Ovary (tissue), 3 donors: ENCODE results near the gene DACH1.

Experiments used
- POLR2A ChIP-seq: fragments of 450-650 bp; IDR thresholded peaks from one replicate; pipeline ENCODE4 v1.6.1; 2017; ENCODE audit warnings: antibody characterized with exemption, mild to moderate bottlenecking, moderate library complexity
- TF ChIP-seq, protein P1 (sequence below), 3 donors: fragments of 450-650 bp in 2 of 3; fragments of 200-600 bp in 1 of 3; IDR thresholded peaks; one replicate each; pipeline versions ENCODE4 v1.5.1 to v1.8.0; 2016 to 2022; ENCODE audit warnings: antibody characterized with exemption in 3 of 3, mild to moderate bottlenecking in 1 of 3
- donor health status: DM: no; HTN: no; CAD: no.

DNA sequence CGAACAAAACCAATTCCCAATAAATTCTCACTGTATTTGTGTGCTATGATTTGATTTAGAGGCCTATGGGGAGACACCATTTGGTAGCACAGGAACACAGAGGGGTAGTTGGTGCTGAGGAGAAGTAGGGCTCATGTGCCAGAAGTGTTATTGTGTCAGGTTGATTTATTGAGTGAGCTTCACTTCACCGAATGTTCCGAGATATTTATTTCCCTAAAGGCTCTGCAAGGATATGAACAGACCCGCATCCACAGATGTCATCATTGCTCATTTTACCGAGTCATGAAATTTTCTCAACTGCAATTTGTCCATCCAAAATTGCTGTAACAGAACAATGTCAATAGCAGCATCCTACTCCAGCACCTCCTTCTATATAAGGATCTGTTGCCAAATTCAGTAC is 69.5 kb downstream of the DACH1 start:
- no peak for TF ChIP-seq POLR2A
- TF ChIP-seq, protein P1, sequence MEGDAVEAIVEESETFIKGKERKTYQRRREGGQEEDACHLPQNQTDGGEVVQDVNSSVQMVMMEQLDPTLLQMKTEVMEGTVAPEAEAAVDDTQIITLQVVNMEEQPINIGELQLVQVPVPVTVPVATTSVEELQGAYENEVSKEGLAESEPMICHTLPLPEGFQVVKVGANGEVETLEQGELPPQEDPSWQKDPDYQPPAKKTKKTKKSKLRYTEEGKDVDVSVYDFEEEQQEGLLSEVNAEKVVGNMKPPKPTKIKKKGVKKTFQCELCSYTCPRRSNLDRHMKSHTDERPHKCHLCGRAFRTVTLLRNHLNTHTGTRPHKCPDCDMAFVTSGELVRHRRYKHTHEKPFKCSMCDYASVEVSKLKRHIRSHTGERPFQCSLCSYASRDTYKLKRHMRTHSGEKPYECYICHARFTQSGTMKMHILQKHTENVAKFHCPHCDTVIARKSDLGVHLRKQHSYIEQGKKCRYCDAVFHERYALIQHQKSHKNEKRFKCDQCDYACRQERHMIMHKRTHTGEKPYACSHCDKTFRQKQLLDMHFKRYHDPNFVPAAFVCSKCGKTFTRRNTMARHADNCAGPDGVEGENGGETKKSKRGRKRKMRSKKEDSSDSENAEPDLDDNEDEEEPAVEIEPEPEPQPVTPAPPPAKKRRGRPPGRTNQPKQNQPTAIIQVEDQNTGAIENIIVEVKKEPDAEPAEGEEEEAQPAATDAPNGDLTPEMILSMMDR (IDR thresholded peaks at IDR 0.05): no peak
